GM03348 (cell line): ENCODE data around the gene SLC5A5.
"Not testable (repeated sequence)": the region's sequence is repeated elsewhere in the genome, so short reads cannot be mapped to it uniquely, and the experiment has no call there.

Experiments
- DNase-seq: peaks from one replicate; pipeline ENCODE4 v3.0.0; 2012; ENCODE audit warnings: low spot score

The SLC5A5 gene

DNA sequence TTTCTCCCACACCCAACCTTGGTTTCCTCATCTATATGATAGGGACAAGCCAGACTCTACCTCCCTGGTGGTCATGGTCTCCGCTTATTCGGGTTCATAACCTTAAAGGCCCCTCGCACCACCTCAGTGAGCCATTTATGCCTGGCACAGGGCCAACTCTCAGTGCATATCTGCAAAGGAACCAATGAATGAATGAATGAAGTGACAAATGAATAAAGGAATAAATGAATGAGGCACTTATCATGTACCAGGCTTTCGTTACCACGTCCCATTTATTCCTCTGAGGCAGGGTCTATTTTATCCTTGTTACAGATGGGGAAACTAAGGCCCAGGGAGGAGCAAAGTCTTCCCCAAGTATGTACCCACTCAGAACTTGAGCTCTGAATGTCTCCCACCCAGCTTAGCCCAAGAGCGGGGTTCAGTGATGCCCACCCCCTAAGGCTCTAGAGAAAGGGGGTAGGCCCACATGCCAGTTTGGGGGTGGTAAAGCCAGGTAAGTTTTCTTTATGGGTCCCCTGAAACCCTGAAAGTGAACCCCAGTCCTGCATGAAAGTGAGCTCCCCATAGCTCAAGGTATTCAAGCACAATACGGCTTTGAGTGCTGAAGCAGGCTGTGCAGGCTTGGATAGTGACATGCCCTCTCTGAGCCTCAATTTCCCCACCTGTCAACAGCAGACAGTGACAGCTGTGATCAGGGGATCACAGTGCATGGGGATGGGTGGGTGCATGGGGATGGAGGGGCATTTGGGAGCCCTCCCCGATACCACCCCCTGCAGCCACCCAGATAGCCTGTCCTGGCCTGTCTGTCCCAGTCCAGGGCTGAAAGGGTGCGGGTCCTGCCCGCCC lies 490 bp upstream of the SLC5A5 start:
- no peak for DNase-seq

GRCh38 chr19:17872251-17873001 lies 681 bp downstream of the SLC5A5 start:
- no peak for DNase-seq

- DNase-seq: peak; percentile 66
Observed at GRCh38 chr19:17873786-17874757, 2.3 kb downstream of the SLC5A5 start.

GRCh38 chr19:17874758-17875135 lies 3.0 kb downstream of the SLC5A5 start:
- DNase-seq: no peak

- DNase-seq: no peak
Observed at GRCh38 chr19:17877696-17878095, 6.0 kb downstream of the SLC5A5 start.

- no peak for DNase-seq
Observed at GRCh38 chr19:17879466-17879865, 7.7 kb downstream of the SLC5A5 start.

GRCh38 chr19:17881701-17882100 lies 10.0 kb downstream of the SLC5A5 start:
- DNase-seq: no peak

- no peak for DNase-seq
Observed at GRCh38 chr19:17883627-17884410, 12.1 kb downstream of the SLC5A5 start.

DNA sequence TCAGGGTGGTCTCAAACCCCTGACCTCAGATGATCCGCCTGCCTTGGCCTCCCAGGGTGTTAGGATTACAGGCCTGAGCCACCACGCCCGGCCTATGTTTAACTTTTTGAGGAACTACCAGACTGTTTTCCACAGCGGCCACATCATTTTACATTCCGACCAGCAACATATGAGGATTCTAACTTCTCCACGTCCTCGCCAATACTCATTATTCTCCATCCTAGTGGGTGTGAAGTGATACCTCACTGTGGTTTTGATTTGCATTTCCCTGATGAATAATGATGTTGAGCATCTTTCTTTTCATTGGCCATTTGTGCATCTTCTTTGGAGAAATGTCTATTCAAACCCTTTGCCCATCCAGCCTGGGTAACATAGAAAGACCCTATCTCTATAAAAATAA lies 14.8 kb downstream of the SLC5A5 start:
- no peak for DNase-seq

- not testable (repeated sequence) for DNase-seq
Observed at GRCh38 chr19:17887221-17887620, 15.5 kb downstream of the SLC5A5 start.

DNA sequence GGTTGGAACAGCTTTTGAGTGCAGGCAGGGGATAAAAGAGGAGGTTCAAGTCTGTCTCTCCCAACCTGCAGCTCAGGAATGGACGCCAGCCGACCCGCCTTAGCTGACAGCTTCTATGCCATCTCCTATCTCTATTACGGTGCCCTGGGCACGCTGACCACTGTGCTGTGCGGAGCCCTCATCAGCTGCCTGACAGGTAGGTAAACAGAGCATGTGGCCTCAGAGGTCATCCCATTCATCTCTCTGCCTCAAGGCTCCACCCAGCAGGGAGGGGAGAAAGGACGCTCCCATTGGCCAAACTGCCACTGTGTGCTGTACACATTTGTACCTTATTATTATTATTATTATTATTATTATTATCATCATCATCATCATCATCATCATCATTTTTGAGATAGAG lies 16.5 kb downstream of the SLC5A5 start:
- no peak for DNase-seq

DNA sequence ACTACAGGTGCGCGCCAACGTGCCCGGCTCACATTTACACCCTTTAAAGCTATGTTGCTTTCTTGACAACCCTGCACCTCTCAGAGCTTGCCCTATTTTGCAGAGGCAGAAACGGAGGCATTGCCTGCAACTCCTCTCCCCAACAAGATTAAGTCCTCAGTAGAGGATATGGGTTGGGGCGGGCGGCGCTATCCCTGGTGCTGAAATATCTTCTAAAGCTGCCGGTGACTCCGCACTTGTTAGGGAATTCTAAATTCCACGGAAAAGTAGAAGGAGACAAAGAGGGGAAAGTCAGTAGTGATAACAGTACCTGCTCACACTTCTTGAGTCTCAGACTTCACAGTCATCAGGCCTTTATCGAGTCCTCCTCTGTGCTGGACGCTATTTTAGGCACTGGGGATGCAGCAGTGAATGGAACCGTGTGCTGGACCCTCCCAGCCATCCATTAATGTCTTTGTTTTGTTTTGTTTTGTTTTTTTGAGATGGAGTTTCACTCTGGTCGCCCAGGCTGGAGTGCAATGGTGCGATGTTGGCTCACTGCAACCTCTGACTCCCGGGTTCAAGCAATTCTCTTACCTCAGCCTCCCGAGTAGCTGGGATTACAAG lies 18.0 kb downstream of the SLC5A5 start:
- peak; percentile 79 for DNase-seq

DNA sequence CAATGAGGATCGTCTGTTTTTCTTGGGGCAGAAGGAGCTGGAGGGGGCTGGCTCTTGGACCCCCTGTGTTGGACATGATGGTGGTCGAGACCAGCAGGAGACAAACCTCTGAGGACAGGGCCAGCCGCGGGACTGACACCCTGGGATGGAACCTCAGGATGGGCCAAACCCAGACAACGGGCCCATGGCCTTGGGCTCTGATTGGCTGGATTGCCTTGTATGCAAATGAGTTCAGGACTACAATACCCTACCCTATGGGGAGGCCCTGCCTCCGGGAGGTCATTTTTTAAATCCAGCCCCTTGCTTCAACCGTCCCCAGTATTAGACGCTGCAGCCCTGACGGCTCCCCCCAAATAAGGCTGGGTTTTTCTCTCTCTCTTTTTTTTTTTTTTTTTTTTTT lies 22.0 kb downstream of the SLC5A5 start:
- DNase-seq: no peak

DNA sequence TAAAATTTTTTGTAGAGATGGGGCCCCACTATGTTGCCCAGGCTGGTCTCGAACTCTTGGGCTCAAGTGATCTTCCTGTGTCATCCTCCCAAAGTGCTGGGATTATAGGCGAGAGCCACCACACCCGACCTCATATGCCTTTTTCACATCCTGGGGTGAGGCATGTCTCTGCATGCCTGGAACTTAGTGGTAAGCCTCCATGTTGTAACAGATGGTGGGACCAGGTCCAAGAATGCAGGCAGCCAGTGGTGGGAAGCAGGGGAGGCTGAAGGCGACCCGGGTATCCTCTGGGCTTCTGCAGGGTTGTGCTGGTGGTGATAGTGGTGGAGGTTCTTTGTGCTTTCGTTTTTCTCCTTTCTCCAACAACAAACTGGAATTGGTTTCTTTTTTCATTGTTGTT lies 31.0 kb downstream of the SLC5A5 start:
- peak; percentile 49 for DNase-seq

GRCh38 chr19:17908244-17908643 lies 36.5 kb downstream of the SLC5A5 start:
- no peak for DNase-seq

GRCh38 chr19:17909003-17909732 lies 37.4 kb downstream of the SLC5A5 start:
- no peak for DNase-seq

DNA sequence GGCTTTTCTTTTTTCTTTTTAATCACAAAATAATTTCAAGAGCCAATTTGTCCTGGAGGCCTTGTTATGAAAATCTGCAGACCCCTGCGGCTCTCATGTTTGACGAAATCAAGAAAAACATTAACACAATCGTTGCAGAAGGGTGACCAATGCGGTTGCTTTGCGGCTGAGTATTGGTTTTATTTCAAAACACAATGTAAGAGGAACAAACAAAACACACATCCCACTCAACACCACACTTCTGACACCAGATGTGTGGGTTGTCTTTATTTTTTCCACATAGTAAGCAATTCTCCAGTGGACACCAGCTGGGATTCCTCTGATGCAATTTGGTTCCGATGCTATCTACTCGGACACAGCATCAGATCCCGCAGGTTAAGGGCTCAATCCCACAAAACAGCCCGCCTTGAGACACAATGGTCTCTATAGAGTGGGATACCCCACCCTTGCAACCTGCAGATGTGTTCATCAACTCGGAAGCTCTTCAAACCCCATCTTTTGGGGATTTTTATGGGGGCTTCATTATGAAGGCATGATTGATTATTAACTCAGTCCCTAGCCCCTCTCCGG lies 39.1 kb downstream of the SLC5A5 start:
- DNase-seq: no peak

DNA sequence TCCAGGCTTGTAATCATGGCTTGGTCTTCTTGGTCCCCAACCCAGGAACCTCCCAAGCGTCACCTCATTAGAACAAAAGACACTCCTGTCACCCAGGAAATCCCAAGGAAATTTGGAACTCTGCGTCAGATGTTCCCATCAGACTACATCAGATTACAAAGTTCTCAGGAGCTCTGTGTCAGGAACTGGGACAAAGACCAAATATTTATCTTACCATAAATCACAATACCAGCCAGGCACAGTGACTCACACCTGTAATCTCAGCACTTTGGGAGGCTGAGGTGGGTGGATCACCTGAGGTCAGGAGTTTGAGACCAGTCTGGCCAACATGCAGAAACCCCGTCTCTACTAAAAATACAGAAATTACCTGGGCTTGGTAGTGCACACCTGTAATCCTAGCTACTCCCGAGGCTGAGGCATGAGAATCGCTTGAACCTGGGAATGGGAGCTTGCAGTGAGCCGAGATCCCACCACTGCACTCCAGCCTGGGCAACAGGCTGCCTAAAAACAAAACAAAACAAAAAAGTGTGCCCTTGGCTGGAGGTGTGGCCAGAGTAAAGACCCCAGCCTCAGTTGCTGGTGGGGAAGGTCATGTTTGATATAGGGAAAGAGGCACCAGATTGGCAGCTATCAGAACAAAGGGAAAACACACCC lies 44.3 kb downstream of the SLC5A5 start:
- DNase-seq: no peak

DNA sequence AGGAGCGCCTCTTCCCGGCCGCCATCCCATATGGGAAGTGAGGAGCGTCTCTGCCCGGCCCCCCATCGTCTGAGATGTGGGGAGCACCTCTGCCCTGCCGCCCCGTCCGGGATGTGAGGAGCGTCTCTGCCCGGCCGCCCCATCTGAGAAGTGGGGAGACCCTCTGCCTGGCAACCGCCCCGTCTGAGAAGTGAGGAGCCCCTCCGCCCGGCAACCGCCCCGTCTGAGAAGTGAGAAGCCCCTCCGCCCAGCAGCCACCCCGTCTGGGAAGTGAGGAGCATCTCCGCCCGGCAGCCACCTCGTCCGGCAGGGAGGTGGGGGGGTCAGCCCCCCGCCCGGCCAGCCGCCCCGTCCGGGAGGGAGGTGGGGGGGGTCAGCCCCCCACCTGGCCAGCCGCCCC lies 46.4 kb downstream of the SLC5A5 start:
- not testable (repeated sequence) for DNase-seq
